PC-3 (cell line): Measurements from ENCODE around the gene DYNC1I1.

Experiments
- CTCF ChIP-seq: fragments of 300-600 bp; sonication (generic); conservative IDR thresholded peaks from 2 replicates; pipeline ENCODE4 v1.5.1; 2017; ENCODE audit warnings: antibody characterized with exemption, low read depth, mild to moderate bottlenecking, low read length
- EZH2 ChIP-seq: fragments of 300-600 bp; sonication (generic); IDR thresholded peaks from one replicate; pipeline ENCODE4 v1.6.1; 2017; ENCODE audit warnings: antibody characterized with exemption, mild to moderate bottlenecking, low read length; ENCODE audit not compliant: unreplicated experiment
- EZH2phosphoT487 ChIP-seq: fragments of 300-600 bp; sonication (generic); IDR thresholded peaks from 2 replicates; pipeline ENCODE4 v1.6.1; 2018; ENCODE audit warnings: mild to moderate bottlenecking, antibody characterized with exemption, low read length, borderline replicate concordance

DNA sequence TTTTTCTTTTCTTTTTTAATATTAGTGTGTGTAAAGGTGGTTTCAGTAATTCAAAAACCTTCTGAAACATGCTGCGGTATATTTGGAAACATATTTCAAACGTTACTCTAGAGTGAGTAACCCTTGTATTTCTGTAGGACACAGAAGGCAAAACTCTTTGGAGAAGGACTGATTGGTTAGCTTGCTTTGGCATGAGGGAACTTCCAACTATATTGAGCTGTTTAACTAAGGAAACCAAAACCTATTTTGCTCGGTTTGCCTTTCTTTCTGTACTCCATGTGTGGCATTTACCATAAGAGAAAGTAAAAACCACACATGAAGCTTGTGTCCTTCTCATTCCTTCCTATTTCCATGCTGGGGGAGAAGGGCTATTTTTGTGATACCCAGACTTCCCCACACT lies 149.8 kb downstream of the DYNC1I1 start:
- TF ChIP-seq CTCF (no peak), EZH2 (no peak), EZH2phosphoT487 (no peak)
